Airway epithelial cell (primary cell): Measurements from ENCODE around the gene TNNT1. TPM values are rescaled to one million over a fixed set of nuclear protein-coding genes. Genes with fewer than 3 reads are reported as not detected.

Experiments used
- total RNA-seq: library from RNA; depleted of rRNA; stranded (reverse); fragments of >200 nt; gene quantifications from 2 replicates; pipeline ENCODE4 v1.2.3, GENCODE V29; 2015

TNNT1 gene, protein sequence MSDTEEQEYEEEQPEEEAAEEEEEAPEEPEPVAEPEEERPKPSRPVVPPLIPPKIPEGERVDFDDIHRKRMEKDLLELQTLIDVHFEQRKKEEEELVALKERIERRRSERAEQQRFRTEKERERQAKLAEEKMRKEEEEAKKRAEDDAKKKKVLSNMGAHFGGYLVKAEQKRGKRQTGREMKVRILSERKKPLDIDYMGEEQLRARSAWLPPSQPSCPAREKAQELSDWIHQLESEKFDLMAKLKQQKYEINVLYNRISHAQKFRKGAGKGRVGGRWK
- 12.3 and 18.7 TPM in 2 replicates for total RNA-seq

DNA sequence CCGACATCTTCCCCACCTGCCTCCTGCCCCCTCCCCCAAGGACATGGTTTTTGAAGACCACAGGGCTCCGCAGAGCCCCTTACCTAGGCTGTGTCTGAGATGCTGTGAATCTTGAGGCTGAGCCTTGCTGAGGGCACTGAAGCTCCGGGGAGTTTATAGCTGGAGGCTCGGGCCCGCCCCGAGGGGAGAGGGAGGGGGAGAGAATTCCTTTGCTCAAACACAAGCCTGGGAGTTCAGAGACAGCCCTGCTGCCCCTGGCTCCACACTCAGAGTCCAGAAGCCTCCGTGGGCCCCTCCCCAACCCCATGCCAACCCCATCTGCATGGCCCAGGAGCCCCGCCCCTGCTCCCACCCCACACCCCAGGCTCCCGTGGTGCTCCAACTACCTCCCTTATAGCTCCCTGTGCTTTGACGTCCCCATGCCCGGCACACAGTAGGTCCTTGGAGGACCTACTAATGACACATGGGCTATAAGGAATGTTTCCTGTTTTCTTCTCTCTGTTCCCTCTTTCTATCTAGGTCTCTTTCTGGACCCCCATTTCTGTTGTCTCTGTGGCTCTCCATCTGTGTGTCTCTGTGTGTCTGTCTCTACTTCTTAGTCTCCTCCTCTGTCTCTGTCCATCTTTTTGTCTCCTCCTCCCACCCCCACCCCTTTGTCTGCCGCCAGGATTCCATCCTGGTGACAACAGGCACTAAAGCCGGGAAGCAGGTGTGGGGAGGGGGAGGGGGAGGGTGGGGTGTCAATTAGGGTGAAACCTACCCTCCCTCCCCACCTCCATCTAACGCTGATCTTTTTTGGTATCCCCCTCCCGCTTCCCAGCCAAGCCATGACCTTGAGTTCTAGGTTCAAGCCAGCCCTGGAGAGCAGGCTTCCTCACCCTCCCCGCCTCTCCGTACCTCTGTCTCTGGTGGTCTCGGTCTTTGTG lies at the start of gene TNNT1:
Gene TNNT1 (minus strand): TSS at position 129 of the 926 bp plus-strand sequence. CDS start 2,049 bp downstream, outside the sequence.

DNA sequence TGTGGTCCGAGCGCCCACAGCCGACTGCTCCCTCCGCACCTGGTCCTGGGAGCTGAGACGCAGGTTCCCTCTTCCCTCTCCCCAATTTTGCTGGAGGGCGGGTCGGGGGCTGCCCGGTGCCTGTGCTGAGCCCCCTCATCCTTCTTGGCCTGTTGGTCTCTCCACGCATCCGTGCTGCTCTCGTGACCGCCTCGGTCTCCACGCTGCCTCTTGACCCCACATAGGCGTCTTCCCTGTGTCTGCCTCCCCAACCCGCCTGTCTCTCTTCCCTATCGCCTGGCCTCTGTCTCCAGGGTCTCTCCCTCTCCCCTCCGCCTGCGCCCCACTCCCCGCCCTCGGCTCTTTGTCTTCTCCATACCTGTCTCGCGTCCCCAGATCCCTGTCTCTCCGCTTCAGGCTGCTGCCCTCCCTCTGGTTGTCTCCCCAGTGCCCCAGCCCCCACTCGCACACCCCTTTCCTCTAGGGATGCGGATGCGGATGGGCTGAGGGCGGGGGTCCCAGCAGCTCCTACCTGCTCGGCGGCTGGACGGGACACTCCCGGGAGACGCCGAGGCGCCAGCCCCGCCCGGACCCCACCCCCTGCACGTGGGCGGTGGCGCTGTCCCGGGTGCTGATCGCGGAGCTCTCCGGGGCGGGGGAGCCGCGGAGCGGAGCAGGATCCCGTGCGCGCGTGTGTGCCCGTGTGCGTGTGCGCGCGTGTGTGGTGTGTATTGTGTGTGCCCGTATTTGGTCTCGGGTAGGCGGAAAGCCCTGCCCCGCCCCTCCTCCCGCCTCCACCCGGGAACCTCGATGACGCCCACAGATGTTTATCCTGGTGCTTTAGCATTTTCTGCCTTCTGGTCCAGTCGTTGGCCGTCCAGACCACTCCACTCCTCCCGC lies 30.8 kb upstream of the TNNT1 start, which contains the start of gene SYT5:
Gene SYT5 (minus strand): TSS at position 684 of the 879 bp plus-strand sequence. CDS start 1,248 bp downstream, outside the sequence.

DNA sequence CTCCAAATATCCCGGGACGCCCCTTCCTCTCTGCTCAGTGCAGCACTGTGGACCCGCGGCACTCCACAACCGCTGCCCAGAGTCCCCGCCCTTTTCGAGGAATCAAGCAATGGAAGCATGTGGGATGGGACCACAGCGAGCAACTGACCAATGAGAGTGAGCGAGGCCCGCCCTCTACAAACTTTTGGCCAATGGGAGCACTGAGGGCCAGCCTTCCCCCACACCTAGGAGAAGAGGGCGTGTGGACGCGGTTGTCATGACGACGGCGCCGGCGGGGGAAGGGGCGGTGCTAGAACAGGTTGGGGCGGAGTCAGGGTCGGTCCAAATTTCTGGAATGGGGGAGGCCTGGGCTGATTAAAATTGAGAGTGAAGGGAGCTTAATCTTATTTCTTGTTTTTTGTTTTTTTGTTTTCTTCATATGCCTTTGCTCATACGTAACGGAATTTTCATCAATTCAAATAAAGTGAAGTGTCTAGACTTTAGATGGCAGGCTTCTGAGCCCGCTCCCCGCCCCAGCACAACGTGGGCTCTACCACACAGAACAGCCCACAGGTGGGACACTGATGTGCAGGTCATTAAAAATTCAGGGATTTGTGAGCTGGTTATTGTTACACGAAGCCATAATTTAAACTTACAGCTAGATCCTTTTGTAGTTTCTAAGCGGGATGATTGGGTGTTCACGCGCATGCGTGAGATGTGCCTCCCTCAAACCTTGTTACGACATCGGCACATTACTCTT lies 17.7 kb upstream of the TNNT1 start, which contains the start of gene DNAAF3:
Gene DNAAF3 (minus strand): TSS at position 84 of the 739 bp plus-strand sequence. CDS start 200 bp downstream, outside the sequence.

DNA sequence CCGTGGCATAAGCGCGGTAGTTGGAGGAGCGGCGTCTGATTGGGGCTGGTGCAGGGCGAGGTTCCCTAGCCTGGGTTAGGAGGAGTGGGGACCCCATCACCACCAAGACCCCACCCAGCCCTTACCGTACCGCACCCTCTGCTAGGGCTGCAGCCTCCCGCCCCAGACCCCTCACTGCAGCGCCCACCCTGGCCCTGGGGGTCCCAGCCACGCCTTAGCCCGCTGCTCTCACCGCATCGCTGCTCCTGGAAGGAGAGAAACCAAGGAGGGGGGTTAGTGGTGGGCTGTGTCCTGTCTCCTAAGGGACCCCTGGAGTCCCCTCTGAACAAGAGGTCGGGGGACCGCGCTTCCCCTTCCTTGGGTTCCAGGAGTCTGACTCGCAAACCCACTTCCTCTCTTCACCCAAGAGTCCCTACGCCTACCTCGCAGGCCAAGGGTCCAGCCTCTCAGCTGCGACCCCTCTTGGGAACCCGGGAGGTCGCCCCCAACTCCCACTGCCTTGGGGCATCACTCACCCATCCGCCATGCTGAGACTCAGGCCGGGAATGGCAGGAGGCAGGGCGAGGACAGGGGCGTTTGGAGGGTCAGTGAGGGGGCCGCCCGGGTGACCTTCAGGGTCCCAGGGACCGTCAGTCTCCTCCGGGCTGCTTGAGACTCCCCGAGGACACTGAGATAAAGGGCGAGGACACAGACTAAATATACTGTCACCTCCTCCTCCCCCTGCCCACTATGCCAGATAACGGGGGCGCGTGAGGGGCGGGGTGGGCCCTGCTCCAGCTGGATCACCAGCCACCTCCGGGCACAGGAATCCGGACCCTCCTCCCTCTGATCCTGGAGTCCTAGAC lies 8.3 kb upstream of the TNNT1 start, which contains the start of gene TNNI3:
Gene TNNI3 (minus strand): TSS at position 669 of the 845 bp plus-strand sequence. CDS start 143 bp downstream, at position 526.

DNA sequence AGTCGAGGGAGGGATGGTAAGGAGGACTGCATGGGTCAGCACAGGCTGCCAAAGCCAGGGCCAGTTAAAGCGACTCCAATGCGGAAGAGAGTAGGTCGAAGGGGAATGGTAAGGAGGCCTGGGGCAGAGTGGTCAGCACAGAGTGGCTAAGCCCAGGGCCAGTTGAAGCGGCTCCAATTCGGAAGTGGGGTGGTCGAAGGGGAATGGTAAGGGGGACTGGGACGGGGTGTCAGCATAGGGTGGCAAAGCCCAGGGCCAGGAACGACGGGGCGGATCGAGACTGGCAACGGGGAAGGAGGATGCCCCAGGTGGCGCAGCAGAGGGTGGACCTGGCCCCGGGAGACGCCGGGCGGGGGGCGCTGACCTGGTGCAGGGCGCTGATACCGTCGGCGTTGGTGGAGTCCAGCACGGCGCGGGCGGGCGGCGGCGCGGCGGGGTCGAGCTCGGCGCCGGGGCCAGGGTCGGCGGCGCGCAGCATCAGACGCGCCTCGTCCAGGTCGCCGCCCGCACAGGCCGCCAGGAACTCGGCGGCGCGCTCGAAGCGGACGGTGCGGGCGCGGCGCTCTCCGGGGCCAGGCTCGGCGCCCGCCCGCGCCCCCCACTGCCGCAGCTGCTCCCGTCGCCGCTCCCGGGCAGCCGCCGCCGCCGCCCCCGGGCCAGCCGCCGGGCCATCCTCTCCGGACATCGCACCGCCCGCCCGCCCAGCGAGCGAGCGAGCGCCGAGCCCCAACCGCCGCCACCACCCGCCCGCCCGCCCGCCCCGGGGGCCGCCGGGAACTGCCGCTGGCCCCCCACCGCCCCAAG lies 31.9 kb downstream of the TNNT1 start, which contains the start of gene PPP1R12C:
Gene PPP1R12C (minus strand): TSS at position 779 of the 804 bp plus-strand sequence. CDS start 94 bp downstream, at position 685.

Other genes starting within 250 kb of the TNNT1 start
- gene NCR1, start 243.1 kb downstream of the TNNT1 start, total RNA-seq = not detected in 2 replicates
- not detected in 2 replicates for gene NLRP7, start 201.7 kb downstream of the TNNT1 start, total RNA-seq
- gene NLRP2, start 182.8 kb downstream of the TNNT1 start, total RNA-seq = 28.3 and 29.8 TPM in 2 replicates
- not detected in 2 replicates for gene GP6, start 110.9 kb downstream of the TNNT1 start, total RNA-seq
- 20.5 and 26.4 TPM in 2 replicates for gene RDH13, start 86.1 kb downstream of the TNNT1 start, total RNA-seq
- gene EPS8L1, start 73.3 kb downstream of the TNNT1 start, total RNA-seq = 112 and 125 TPM in 2 replicates
- gene PPP1R12C, start 31.6 kb downstream of the TNNT1 start, total RNA-seq = 36.5 and 41.4 TPM in 2 replicates
- not detected in 2 replicates for gene TNNI3, start 8.5 kb upstream of the TNNT1 start, total RNA-seq
- 1.1 and 3.1 TPM in 2 replicates for gene DNAAF3, start 17.4 kb upstream of the TNNT1 start, total RNA-seq
- not detected in 2 replicates for gene SYT5, start 31.1 kb upstream of the TNNT1 start, total RNA-seq
- gene PTPRH, start 60.3 kb upstream of the TNNT1 start, total RNA-seq = 0.21 TPM in 1 of 2 replicates, not detected in the other
- gene TMEM86B, start 79.6 kb upstream of the TNNT1 start, total RNA-seq = 1.1 and 2.4 TPM in 2 replicates
- gene PPP6R1, start 109.8 kb upstream of the TNNT1 start, total RNA-seq = 38.7 and 50.4 TPM in 2 replicates
- 61.6 and 84.8 TPM in 2 replicates for gene HSPBP1, start 130.9 kb upstream of the TNNT1 start, total RNA-seq
- 1.6 and 5.0 TPM in 2 replicates for gene BRSK1, start 134.8 kb upstream of the TNNT1 start, total RNA-seq
- not detected in 2 replicates for gene TMEM150B, start 176.1 kb upstream of the TNNT1 start, total RNA-seq
- gene KMT5C, start 190.7 kb upstream of the TNNT1 start, total RNA-seq = 14.7 and 18.8 TPM in 2 replicates
- gene COX6B2, start 205.5 kb upstream of the TNNT1 start, total RNA-seq = 0.35 TPM in 1 of 2 replicates, not detected in the other
- not detected in 2 replicates for gene GARIN5B, start 214.1 kb upstream of the TNNT1 start, total RNA-seq
- gene IL11, start 221.3 kb upstream of the TNNT1 start, total RNA-seq = 5.5 and 6.1 TPM in 2 replicates
- not detected in 2 replicates for gene TMEM190, start 227.6 kb upstream of the TNNT1 start, total RNA-seq
- 11.8 and 33.3 TPM in 2 replicates for gene TMEM238, start 235.1 kb upstream of the TNNT1 start, total RNA-seq
- 279 and 544 TPM in 2 replicates for gene RPL28, start 236.7 kb upstream of the TNNT1 start, total RNA-seq